ENCODE measurements around the gene SERAC1.
"Not testable (repeated sequence)": the region's sequence is repeated elsewhere in the genome, so short reads cannot be mapped to it uniquely, and the experiment has no call there.

Gene SERAC1

DNA sequence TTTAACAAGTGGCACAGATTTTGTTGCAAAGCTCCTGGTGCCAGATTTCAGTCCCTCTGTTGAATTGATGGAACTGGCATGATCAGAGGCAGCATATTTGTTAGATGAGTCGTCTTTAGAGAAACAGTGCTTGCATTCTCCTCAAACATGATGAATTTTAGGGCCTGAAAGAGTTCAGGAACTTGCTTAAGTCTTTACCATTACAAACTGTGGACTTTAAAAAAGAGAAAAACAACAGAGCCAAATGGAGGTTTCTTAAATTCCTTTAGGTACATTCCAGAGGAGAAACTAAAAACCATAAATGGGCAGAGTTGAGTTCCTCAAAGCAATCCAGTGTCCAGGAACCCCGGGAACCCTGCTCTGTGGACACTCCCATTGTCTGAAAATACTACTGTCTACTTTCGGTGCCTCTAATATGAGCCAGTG is 2.6 kb upstream of the SERAC1 start:
- TF ChIP-seq, protein P1, sequence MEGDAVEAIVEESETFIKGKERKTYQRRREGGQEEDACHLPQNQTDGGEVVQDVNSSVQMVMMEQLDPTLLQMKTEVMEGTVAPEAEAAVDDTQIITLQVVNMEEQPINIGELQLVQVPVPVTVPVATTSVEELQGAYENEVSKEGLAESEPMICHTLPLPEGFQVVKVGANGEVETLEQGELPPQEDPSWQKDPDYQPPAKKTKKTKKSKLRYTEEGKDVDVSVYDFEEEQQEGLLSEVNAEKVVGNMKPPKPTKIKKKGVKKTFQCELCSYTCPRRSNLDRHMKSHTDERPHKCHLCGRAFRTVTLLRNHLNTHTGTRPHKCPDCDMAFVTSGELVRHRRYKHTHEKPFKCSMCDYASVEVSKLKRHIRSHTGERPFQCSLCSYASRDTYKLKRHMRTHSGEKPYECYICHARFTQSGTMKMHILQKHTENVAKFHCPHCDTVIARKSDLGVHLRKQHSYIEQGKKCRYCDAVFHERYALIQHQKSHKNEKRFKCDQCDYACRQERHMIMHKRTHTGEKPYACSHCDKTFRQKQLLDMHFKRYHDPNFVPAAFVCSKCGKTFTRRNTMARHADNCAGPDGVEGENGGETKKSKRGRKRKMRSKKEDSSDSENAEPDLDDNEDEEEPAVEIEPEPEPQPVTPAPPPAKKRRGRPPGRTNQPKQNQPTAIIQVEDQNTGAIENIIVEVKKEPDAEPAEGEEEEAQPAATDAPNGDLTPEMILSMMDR (IDR thresholded peaks at IDR 0.05; ENCODE audit: extremely low read depth, missing control alignments) = no peak
- no peak for DNase-seq (ENCODE audit: low spot score)

DNA sequence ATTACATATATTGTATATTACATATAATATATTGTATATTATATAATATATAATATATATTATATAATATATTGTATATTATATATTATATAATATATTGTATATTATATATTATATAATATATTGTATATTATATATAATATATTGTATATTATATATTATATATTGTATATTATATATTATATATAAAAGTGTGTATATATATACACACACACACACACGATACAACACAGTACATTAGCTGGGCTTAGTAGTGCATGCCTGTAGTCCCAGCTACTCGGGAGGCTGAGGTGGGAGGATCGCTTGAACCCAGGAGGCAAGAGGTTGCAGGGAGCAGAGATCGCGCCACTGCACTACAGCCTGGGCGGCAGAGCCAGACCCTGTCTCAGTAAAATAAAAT is 1.6 kb upstream of the SERAC1 start:
- not testable (repeated sequence) for DNase-seq (ENCODE audit: low spot score)

DNA sequence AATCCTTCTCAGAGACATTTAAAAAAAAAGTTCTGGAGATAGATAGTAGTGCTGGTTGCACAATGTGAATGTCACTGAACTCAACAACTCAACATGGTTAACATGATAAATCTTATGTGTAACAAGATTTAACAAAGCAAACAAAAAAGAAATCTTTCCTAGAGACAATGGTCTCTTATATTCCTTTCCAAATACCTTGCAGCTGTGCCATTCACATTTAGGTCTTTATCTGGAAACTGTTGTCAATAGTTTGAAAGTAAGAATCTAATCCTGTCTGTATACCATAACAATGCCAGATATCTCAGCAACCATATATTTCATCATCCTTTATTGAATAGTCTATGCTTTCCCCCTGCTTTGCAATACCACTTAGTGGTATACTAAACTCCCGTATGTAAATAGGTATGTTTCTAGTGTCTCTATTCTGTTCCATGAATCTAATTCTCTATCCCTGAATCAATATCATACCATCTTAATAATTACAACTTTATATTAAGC is 2.1 kb downstream of the SERAC1 start:
- DNase-seq (ENCODE audit: low spot score) = no peak

DNA sequence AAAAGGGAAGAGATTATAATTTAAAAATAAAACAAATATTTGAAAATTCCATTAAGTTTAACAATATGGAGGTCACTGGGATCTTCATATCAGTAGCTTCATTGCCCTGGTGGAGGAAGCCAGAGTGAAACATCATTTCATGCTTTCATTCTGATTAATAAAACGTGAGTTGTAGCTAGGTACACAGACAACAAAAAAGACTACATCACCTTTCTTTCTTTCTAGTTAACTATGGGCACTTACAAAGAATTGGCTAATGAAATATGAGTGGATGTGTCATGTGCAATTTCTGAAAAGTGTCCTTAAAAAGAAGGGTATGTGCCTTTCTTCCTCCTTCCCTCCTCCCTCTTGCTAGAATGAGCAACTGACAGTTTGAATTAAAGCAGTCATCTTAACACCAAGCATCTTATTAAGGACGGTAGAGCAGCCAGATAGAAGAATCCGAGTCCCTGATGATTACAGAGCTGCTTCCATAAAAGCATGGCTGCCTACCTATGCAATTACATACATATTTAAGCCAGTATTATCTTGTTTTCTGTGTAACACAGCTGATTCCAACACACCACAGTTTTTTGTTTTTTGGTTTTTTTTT is 3.4 kb downstream of the SERAC1 start:
- TF ChIP-seq, protein P1 (IDR thresholded peaks at IDR 0.05; ENCODE audit: extremely low read depth, missing control alignments) = no peak
- no peak for DNase-seq (ENCODE audit: low spot score)

More for the DNA sequence above, 2.1 kb downstream of the SERAC1 start:
- TF ChIP-seq, protein P1 (IDR thresholded peaks at IDR 0.05; ENCODE audit: extremely low read depth, missing control alignments) = no peak

DNA sequence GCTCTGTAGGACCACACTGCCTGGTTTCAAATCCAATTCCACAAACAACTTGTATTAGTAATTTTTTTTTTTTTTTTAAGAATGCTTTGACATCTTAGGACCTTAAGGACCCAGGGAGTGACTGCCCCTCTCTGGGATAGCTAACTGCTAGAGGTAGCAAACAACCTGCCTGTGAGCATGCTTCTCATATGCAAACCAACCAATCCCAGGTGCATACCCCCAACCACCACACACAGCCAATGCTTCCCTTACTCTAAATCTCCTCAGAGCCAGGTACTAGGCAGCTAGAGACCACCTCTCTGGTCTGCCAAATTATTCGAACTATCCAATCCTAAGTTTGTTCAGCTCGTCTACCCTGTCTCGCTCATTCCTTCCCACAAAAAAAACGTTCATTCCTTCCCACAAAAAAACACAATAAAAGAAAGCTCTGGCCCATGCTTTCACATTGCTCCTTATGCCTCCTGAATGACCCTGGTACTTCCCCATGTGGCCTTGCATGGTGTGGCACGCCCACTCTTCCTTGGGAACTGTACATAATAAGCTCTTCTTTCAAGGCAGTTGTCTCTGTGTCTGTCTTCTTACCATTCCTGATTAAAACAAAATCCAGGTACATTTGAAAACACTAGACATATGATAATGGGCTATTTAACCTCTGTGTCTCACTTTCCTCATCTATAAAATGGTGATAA is 6.4 kb downstream of the SERAC1 start:
- no peak for DNase-seq (ENCODE audit: low spot score)
- TF ChIP-seq, protein P1 (IDR thresholded peaks at IDR 0.05; ENCODE audit: extremely low read depth, missing control alignments) = no peak

DNA sequence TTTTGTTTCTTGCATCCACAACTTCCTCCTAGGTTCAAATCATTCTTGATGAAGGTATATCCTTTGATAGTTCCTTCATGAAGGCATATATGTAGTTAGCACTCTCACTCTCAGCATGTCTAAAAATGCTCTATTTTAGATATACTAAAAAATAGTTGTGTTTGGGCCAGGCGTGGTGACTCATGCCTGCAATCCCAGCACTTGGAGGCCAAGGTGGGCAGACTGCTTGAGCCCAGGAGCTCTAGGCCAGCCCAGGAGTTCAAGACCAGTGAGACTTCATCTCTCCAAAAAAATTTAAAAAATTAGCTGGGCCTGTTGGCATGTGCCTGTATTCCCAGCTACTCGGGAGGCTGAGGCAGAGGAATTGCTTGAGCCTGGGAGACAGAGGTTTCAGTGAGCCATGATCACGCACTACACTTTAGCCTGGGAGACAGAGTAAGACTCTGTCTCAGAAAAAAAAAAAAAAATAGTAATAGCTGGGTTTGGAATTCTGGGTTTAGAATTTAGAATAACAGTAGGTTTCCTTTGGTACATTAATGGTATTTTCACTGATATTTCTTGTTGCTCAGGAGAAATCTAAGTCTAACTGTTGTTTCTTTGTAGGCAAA is 7.0 kb downstream of the SERAC1 start:
- DNase-seq (ENCODE audit: low spot score) = no peak
- TF ChIP-seq, protein P1 (IDR thresholded peaks at IDR 0.05; ENCODE audit: extremely low read depth, missing control alignments) = no peak

DNA sequence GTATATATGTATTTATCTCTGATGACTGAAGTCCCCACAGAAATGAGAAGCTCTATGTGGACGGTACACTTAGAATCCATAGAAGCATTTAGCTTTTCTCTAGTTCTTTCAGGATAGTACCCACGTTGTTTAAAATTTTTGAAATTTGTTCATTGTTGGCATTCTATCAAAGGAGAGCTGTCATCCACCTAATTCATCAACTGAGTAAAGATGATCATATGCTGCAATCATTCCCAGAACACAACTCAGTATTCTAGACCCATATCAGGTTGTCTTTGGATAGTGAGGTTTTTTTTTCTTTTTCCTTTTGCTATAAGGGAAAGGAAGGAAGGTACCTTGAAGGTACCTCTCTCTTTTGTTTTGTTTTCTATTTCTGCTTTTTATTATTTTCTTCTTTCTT is 9.3 kb downstream of the SERAC1 start:
- TF ChIP-seq, protein P1 (IDR thresholded peaks at IDR 0.05; ENCODE audit: extremely low read depth, missing control alignments) = no peak
- DNase-seq (ENCODE audit: low spot score) = no peak
